ENCODE results near the gene SPOCK3.

The SPOCK3 gene

DNA sequence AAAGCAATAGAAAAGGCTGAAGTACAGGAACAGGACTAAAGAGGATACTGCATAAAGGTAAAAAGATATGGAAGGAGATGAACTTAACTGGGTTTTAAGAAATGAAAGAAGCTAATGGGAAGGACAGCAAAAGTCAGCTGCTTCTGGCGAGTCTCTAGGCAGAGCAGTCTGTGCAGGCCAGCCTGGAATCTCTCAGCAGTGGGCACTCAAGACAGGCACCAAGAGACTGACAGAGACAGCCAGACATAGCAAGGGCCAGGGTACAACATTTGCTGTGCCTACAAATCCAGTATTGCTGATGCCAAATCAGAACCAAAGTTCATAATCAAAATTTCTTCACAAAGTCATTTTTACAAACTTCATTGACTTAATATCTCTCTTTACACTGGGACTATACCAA, 62.4 kb downstream of the SPOCK3 start:
- no peak for DNase-seq

DNA sequence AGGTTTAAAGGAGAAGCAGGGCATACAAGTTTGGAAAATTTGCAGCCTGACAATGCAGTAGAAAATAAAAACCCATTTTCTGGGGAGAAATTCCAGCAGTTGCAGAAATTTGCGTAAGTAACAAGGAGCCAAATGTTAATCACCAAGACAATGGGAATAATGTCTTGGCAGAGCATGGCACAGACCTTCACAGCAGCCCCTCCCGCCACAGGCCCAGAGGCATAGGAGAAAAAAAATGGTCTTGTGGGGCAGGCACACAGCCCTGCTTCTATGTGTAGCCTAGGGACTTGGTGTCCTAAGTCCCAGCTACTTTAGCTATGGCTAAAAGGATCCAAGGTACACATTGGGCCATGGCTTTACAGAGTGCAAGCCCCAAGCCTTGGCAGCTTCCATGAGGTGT, 65.7 kb downstream of the SPOCK3 start:
- DNase-seq: no peak

DNA sequence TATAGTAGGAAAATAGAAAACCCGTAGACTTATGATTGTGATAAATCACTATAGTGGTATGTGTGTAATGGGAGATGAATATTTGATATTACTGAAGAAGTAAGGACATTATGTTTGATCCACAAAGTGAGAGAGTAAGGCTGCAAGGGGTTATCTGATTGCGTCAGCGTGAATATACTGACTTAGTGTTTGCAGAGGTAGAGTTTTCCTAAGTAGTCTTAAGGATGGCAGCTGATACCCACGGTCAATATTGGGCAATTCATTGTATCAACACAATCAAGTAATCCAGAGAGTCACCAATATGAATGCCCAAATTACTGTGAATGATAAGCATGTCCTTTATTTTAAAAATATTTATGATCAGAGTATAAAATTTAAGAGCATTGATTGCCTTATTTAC, 83.7 kb downstream of the SPOCK3 start:
- DNase-seq: no peak

DNA sequence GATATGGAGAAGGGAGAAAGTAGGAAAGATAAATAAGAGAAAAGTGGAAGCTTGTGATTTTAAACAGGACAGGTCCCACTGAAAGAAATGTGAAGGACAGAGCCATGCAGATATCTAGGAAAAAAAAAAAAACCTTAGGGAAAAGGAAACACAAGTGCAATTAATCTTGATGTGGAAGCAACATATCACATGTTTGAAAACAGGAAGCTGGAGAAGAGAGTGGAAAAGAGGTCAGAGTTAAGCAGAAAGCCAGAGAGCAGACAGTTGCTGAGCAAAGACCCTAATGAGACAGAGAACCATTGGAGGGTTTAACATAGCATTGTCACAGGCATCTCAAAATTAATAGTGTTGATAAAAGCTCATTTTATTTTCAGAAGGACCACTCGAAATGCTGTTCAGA, 89.7 kb downstream of the SPOCK3 start:
- DNase-seq: no peak

DNA sequence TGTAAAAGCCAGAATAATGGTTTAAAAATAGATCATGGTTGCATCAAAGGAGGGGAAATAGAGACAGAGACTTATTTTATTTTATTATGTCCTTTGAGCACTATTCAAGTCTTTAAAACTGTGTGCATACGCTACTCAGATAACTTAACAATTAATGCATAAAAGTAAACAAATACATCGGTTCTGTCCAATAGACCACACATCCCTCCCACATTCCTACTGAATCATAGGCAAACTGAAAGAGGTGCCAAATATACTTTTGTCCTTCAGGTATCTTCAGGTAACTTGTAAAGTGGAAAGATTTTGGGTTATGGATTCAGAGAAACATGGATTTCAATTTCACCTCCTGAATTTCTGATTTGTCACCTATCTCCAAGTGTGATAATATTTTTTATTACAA, 91.3 kb downstream of the SPOCK3 start:
- no peak for DNase-seq

DNA sequence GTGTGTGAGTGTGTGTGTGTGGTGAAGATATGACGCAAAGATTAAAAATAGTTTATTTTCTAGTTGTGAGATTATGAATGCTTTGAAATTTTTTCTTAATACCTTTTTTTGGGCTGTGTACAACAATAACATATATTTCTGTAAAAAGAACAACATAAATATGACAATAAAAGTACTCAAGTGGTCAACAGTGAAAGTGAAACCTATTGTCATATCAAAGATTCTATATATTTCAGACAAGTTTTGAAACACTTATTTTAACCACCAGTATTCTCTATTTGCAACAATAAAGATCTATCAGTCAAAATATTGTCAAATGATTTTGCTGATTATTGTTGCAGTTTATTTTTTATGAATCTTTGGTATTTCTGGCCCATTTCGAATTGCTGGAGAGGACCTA, 98.0 kb downstream of the SPOCK3 start:
- DNase-seq: no peak

DNA sequence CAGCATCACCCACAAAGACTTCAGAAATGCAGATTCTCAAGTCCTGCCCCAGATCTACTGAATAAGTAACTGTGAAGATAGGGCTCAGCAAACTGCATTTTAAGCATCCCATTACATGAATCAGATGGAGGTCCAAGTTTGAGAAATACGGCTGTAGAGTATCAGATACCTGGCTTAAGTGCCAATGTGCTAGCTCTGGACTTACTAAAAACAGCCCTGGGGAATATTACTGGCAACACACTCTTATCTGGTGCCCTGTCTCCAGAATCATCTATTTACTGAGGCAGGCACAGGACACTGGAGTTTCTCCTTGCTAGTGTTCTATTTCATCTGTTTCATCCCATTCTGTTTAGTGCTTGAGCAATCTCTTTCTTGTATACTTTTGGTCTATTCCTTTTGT, 105.1 kb downstream of the SPOCK3 start:
- DNase-seq: no peak

DNA sequence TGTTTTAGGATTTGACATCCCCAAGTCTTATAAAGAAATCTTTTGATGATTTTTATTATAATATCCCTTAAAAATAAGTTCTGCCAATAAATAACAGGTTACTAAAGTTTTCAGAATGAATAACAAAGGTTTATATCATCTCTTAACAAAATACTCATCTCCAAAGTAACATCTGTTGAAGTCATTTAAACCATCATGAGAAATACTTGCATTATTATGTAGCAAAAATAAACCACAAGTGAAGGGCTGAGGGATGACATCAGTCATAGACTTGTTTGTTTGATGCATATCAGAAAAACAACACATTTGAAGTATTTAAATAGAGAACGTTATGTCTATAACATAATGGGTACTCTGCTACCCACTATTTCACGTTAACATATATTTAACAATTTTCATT, 114.9 kb downstream of the SPOCK3 start:
- no peak for DNase-seq

DNA sequence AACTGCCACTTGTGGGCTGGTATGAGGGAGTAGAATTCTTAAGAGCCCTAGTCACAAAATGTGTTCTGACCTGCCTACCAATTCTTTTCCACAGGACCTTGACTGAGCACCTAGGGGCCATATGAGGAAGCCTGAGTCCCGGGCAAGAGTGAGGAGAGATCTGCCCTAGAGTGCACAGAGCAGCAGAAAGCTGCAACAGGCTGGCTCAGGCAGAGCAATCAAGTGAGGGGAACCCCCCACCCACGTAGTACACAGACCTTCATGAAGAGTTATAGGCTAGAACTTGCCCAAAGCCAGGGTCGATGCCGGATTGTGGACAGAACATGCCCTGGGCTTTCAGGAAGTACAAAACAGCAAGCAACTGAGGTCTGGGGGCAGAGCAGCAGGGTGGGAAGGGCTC, 117.0 kb downstream of the SPOCK3 start:
- no peak for DNase-seq

DNA sequence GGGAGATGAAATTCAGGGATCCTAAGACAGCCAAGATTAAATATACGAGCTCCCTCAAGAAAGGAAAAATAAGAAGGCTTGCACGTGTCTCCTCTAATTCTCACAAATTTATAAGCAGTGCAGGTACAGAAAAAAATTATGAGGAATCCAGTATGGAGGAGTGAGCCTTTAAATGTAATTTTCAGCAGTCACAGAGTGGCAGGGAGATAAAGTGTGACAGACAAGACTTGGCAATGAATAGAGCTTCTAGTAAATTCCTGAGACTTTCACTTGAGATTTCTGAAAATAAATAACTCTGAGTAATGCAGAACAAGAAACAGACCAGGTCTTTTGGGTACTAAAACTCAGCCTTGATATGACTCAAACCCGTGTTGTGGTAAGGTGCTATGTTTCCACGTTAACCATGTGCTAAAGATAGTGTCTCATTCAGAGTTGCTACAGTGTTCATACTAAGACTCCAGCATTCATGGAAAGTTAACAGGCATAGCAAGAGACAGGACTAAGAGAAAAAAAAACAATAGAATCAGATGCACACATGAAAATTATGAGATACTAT, 119.8 kb downstream of the SPOCK3 start:
- DNase-seq: no peak

DNA sequence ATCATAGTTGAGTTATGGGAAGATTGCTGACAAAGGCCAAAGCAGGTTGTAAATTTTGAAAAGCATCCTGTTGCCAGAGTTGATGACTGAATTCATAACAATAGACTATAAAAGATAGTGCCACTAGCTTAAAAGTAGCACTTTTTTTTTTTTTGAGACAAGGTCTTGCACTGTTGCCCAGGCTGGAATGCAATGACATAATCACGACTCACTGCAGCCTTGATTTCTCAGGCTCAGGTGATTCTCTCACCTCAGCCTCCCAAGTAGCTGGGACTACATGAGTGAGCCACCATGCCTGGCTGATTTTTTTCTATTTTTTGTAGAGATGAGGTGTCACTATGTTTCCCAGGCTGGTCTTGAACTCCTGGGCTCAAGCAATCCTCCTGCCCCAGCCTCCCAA, 122.7 kb downstream of the SPOCK3 start:
- DNase-seq: no peak

DNA sequence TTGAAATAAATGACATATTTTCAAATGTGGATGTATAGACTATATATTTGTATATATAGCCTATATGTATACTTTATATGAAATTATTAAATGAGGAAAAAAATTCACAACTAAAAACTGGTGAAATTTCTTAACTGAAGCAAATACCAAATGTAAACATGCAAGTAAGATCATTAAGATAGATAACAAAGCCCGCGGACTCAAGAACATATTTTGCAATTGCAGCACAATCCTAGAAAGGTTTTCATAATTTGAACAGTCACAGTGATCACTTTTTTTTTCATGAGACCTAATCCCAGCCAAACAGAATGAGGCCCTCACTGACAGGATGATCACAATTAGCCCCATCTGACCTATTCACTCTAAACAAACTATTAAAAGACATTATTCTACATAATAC, 123.2 kb downstream of the SPOCK3 start:
- DNase-seq: no peak

DNA sequence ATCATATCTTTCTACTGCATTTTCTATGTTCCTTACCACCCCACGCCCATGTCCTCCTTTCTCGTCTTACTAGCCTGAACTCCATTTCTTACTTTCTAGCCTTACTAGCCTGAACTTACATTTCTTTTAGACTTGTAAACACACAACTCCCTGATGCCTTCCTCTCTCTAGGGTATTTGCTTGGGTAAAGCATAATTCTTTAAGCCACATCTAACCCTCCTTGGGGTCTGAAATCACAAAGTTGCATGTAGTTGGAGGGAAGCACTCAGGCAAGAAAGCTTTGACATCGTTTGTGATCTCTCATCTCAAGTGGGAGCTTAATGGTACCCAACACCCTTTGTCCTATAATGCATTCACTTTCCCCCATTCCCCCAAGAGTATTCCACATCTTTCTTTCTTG, 124.4 kb downstream of the SPOCK3 start:
- no peak for DNase-seq

DNA sequence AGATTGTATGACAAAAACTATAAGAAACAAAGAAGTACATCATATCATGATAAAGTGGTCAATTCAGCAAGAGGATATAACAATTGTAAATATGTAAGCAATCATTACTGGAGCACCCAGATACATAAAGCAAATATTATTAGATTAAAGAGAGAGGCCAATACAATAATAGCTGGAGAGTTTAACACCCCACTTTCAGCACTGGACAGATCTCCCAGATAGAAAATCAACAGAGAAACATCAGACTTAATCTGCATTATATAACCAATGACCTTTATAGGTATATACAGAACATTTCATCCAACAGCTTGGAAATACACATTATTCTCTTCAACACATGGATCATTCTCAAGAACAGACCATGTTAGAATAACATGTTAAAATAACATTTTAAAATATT, 128.4 kb downstream of the SPOCK3 start:
- no peak for DNase-seq

DNA sequence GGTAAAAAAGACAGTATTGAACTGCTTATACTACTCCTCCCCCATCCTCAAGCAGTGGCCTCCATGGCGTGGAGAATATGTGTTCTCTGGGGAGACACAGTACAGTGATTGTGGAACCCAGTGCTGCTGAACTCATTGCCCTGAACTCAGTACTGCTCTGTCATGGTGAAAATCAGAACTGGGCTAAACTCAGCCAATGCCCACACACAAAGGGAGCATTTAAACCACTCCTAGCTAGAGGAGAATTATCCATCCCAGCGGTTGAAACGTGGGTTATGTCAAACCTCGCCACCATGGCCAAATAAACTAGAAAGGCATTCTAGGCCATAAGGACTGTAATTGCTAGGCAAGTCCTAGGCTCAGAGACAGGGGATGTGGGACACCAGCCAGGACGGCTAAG, 131.8 kb downstream of the SPOCK3 start:
- DNase-seq: peak in 1 of 14 donors; percentile 2

DNA sequence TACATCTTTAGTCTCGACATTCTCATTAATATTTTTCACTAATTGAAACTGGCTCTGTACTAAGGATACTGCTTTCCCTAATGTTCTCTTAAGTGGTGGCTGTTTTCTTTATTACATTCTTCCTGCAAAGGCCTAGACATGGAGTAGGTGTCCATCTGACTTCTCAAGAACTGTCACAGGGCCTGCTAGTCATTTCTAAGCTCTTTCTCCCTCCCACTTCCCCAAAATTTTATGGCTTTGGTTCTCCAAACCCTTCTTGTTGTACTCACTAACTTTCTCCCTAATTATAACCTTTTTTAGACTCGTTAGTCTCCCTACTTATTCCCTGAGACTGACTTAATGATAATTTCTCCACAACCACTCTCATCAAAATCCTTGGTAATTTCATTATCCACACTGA, 133.3 kb downstream of the SPOCK3 start:
- no peak for DNase-seq

DNA sequence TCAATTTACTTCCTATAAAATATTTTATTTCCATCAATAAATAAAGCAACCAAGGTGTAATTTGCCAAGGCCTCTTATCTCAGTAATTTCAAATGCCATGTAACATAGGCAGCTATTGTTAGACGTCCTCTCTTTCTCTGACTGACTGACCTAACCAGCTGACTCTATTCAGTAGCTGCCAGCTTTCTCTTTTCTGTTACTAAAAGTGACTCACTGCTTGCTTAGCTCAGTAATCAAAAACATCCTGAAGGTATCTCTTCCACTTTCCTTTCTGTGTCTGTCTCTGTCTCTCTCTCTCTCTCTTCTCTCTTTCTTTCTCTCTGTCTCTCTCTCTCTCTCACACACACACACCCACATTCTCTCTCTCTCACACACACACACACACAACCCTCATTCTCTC, 134.2 kb downstream of the SPOCK3 start:
- peak in 4 of 14 donors; percentile 1 to 43 (median 10) for DNase-seq

DNA sequence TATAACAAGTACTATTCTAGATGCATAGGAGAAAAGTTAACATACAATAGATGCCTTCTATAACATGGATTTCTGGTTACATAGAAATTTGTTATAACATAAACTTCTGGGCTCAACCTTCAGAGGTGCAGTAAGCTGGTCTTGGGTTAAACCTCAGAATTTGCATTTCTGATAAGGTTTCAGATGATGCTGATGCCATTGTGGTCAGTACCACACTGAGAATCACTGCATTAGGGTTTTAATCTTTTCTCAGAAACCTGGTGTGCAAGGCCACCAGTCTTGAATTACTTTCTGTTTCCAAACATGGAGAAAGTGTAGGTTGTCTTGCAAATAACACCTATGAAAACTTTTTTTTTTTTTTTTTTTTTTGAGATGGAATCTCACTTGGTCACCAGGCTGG, 146.2 kb downstream of the SPOCK3 start:
- DNase-seq: no peak

DNA sequence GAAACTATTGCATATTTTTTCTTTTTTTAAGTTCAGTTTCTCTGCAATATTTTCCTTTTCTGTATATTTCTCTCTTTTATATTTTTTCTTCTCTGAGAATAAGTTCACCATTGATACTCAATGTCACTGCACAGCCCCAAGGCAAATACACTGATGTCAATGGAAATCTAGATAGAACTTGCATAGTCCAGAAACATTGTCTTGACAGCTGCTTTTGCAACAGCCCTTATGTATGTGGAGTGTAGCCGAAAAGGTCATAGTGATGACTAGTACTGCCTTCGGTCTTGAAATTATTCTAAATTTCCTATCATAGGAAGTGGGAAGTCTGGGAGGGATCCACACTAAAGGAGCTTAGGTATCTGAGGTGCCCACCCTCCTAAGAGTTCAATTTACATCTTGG, 150.0 kb downstream of the SPOCK3 start:
- DNase-seq: no peak

DNA sequence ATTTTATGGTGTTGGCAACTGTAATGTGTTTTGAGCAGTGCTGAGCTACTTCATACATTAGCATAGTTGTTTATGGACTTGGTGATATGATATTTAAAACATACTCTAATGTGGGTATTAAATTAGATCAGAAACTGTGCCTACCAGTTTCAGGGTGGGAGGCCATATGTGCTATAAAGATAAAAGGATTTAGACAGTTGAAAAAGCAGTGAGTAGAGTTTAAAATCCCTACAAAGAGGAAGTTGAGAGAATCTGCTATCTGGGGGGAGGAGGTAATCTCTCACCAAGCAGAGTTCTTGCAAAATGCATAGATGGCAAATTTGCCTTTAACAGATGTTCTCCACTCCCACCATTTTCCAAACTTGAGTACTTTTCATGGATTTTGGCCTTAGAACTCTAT, 154.5 kb downstream of the SPOCK3 start:
- DNase-seq: no peak

DNA sequence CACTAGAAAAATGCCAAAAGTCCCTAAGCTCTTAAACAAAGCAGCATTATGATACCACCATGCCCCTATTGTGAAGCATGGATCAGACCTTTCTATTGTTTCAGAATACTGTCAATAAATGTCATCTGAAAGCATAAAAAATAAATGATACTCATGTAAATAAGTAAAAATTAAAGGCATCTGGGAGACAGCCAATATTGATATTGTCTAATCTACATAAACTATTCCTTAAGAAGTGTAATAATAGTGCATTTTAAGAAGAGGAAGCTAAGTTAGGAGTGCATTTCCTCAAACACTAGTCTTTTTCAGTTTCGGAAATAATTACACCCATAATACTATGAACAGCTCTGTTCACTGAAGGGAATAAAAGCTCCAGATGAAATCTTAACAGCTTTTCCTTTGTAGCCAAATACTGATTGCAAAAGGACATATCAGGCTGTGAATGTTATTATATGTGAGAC, 181.6 kb downstream of the SPOCK3 start:
- no peak for DNase-seq

DNA sequence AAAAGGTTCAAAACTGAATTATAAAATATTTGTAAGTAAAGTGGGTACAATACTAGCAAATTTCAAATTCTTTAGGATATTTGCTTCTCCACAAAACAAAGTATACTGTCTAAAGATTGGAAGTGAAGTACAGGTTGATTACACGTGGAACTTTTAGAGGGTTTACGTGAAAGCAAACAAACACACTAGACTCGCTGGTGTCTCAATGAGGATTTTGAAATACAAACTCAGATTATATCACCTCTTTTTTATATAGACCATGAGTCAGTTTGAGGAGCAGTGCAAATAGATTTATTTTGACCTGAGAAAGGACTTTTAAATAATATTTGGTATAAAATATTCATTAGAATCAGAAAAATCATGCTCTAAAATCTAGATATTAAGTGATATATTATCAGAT, 185.0 kb downstream of the SPOCK3 start:
- DNase-seq: no peak

DNA sequence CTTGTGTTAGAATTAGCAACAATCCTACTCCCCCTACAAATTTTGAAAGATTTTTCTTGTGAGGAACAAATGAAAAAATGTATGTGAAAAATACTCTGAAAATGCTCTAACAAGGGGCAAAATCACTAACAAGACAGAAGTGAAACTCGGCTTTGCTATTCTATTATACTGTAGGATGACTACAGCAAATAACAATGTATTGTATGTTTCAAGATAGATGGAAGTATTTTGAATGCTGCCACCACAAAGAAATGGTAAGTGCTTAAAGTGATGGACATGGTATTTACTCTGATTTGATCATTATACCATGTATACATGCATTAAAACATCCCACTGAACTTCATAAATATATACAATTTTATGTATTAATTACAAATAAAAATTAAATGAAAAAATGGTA, 192.8 kb downstream of the SPOCK3 start:
- DNase-seq: no peak

DNA sequence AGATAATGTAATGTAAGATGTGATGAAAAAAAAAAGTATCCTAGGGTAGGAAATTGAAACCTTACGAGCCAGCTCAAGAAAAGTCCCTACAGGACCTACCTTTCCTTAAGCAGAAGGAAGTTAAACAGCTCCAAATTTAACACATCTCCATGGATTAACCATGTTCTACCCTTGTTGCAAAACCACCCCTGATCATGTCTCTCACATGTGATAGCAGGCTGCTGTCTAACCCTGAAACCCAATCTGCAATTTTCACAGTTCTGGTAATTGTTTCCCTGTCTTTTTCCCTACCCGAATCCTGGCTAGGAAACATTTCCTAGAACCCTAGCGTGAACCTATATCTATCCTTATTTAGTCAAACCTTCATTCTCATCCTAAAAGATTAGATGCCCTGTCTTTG, 198.9 kb downstream of the SPOCK3 start:
- no peak for DNase-seq

DNA sequence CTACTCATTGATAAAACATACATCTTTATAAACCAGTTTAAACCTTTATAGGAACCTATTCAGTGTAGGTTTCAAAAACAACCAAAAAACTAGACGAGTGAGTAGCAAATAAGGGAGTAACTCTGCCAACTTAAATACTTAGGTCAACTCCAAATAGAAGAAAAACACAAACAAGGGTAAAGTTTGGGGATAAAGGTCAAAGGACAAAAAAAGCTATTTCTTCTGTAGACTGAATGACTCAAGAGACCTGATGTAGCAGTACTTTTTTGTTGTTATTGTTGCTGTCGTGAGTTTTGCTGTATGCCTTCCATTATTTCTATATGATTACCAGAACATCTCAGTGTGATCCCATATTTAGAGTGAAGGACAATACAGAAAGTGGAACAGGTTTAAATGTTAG, 199.3 kb downstream of the SPOCK3 start:
- no peak for DNase-seq

DNA sequence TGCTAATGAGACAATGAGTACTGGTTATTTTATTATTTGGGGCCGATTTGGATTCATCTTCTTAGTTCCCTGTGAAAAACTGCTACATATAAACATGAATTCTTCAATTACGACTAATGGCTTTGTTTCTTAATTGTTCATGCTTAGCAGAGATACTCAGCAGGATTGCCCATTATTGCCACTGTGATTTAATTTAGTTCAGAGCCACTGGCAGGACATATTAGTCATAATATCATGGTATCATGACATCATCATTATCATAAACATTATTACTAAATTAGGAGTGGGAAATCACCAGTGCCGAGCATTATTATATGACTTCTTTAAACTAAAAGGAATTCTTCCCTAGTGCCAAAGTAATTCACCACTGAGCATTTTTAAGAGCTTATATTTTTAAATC, 201.4 kb downstream of the SPOCK3 start:
- no peak for DNase-seq

Data from C1 segment of cervical spinal cord (tissue), 14 donors.